PC-3 (cell line): ENCODE results near the gene MS4A18.

Source experiments
- EZH2phosphoT487 ChIP-seq: fragments of 300-600 bp; sonication (generic); IDR thresholded peaks from 2 replicates; pipeline ENCODE4 v1.6.1; 2018; ENCODE audit warnings: mild to moderate bottlenecking, antibody characterized with exemption, low read length, borderline replicate concordance
- TF ChIP-seq, protein P1 (sequence below): fragments of 300-600 bp; sonication (generic); conservative IDR thresholded peaks from 2 replicates; pipeline ENCODE4 v1.5.1; 2017; ENCODE audit warnings: antibody characterized with exemption, low read depth, mild to moderate bottlenecking, low read length

DNA sequence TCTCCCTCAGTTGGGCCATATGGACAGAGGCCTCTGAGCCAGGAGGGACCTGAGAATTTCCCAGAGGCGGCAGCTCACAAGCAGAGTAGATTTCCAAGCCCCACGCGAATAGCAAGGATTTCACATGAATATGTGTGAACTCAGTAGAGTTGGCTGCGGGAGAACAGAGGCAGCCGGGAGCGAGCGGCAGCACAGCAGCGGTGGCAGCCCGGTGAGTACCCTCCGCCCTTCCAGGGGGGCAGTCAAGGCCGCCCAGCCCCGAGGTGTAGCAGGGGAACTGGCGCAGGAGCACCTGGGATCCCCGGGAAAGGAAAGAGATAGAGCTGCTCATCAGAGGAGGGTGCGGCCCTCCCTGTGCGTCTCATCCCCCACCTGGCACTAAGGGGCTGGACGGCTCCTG, 23.7 kb downstream of the MS4A18 start:
- TF ChIP-seq, protein P1, sequence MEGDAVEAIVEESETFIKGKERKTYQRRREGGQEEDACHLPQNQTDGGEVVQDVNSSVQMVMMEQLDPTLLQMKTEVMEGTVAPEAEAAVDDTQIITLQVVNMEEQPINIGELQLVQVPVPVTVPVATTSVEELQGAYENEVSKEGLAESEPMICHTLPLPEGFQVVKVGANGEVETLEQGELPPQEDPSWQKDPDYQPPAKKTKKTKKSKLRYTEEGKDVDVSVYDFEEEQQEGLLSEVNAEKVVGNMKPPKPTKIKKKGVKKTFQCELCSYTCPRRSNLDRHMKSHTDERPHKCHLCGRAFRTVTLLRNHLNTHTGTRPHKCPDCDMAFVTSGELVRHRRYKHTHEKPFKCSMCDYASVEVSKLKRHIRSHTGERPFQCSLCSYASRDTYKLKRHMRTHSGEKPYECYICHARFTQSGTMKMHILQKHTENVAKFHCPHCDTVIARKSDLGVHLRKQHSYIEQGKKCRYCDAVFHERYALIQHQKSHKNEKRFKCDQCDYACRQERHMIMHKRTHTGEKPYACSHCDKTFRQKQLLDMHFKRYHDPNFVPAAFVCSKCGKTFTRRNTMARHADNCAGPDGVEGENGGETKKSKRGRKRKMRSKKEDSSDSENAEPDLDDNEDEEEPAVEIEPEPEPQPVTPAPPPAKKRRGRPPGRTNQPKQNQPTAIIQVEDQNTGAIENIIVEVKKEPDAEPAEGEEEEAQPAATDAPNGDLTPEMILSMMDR = no peak
- no peak for TF ChIP-seq EZH2phosphoT487
